Adipocyte (in vitro differentiated cells): Measurements from ENCODE around the gene WDR45.

Source experiments
- DNase-seq: peaks from one replicate; pipeline ENCODE4 v3.0.0-alpha.2; 2015; ENCODE audit warnings: low read depth
- H3K27me3 ChIP-seq: replicated peaks from 2 replicates; pipeline ENCODE4 v1.7.0; 2013; ENCODE audit warnings: mild to moderate bottlenecking, low read length, moderate library complexity; ENCODE audit not compliant: control insufficient read depth, insufficient read depth
- H3K36me3 ChIP-seq: 2 replicates; pipeline ENCODE4 v1.7.0; 2013; ENCODE audit warnings: low read length, mild to moderate bottlenecking, moderate library complexity; ENCODE audit not compliant: control insufficient read depth, insufficient read depth, severe bottlenecking
- H3K4me1 ChIP-seq: 2 replicates; pipeline ENCODE4 v1.7.0; 2013; ENCODE audit warnings: mild to moderate bottlenecking, low read length, moderate library complexity; ENCODE audit not compliant: control insufficient read depth, insufficient read depth
- H3K4me3 ChIP-seq: 2 replicates; pipeline ENCODE4 v1.7.0; 2013; ENCODE audit warnings: mild to moderate bottlenecking, low read length, moderate library complexity
- H3K9ac ChIP-seq: 2 replicates; pipeline ENCODE4 v1.7.0; 2013; ENCODE audit warnings: mild to moderate bottlenecking, low read length, moderate library complexity
- H3K9me3 ChIP-seq: 2 replicates; pipeline ENCODE4 v1.7.0; 2013; ENCODE audit warnings: mild to moderate bottlenecking, low read length, moderate library complexity; ENCODE audit not compliant: control insufficient read depth

Gene WDR45

DNA sequence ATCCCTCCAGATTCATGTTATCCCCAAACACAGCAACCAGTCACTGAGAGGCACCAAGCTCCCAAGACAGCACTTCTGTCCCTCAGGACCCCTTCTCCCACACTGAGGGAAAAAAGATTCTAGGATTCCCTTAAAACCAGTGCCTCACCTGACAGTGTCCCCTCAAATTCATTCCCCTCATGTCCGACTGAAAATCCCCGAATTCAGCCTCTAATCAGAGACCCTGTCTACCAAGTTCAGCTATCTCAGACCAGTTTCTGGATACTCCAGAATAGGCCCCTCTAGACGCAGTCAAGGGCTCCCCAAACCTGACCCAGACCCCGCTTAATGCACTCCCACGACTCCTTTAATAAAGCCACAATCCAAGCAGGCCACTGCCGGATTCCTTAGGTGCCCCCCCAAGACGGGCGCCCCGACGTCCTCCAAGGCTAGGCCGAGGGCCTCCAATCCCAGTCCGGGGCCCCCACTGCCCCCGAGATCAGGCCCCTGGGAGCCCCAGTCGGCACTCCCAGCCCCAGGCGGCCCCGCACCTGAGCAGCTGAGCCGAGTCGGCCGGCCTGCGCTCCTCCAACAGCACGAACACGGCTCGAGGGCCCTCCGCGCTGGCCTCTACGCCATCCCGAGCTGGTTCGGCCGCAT, 37.0 kb downstream of the WDR45 start:
- peak overlapping the region; percentile 96 for H3K9ac ChIP-seq
- H3K9me3 ChIP-seq: no peaks in the 10 kb centered on the region
- DNase-seq: peak; percentile 52
- peaks cover 17% of the 10 kb centered on the region for H3K4me1 ChIP-seq
- H3K36me3 ChIP-seq: peaks cover 19% of the 10 kb centered on the region
- H3K27me3 ChIP-seq: no peaks in the 10 kb centered on the region
- peak overlapping the region; percentile 93 for H3K4me3 ChIP-seq

DNA sequence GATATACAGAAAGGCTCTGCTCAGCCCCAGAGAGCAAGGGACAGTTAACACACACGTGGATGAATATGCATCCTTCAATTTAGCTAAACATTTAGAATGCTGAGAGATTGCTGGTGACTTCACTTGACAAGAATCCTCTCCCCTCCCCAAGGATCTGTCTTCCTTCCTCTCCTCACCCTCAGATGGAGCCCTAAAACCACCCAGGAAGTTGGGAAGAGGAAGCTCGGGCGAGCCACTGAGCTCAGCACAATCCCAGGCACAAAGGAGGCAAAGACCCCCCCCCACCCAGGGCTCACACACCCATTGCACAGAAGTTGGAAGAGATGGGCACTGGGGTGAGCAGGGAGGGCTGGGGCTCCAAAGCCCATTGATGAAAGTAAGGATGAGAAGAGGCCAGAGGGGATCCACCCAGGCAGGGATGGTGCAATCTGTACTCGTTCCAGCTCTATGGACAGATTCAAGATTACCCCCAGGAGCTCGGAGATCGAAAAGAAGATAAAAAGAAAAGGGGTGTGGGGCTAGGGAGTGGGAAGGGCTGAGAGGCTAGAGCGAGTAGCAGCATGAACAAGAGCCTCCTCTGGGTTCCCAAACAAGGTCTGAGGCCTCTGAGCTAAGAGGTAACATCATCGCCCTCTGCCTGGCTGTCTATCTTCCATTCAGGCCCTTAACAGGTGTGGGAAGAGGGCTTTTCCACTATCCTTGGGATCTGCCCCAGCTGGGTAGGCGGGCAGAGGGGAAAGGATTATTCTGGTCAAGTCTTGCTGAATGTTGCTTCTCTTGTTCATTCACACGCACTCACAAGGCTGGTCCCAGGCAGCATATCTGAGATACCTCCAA, 37.7 kb downstream of the WDR45 start:
- H3K4me3 ChIP-seq: peak overlapping the region; percentile 93
- peak; percentile 69 for DNase-seq

DNA sequence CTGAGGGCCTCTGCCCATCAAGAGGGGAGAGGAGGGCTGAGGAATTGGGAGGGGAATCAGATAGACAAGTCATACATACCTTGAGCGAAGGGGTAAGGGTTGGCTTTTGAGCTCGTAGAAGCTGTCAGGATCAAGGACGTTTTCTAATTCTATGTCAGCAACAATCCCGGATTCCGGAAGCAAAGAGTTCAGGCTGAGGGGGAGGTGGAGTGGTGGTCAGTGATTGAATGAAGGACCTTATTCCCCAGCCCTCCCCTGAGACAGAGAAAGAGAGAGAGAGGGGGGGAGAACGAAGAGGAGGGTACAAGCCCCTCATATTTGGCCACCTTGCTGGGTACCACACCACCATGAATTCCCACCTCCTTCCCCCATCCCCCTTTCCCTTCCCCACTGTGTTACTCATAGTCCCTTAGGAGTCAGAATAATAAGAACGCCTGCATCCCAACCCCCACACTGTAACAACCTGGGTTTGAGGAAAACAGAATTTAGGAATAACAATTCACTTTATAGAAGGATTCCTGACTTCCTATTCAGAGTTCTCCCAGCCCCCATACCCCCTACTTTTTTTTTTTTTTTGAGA, 39.2 kb downstream of the WDR45 start:
- Histone ChIP-seq H3K9ac (peak overlapping the region; percentile 96), H3K9me3 (no peaks in the 10 kb centered on the region), H3K4me1 (peaks cover 18% of the 10 kb centered on the region), H3K27me3 (no peaks in the 10 kb centered on the region), H3K36me3 (peaks cover 36% of the 10 kb centered on the region), H3K4me3 (peak overlapping the region; percentile 93)
- peak; percentile 36 for DNase-seq

More for the DNA sequence above, 37.7 kb downstream of the WDR45 start:
- no peaks in the 10 kb centered on the region for H3K27me3 ChIP-seq
- peaks cover 26% of the 10 kb centered on the region for H3K36me3 ChIP-seq
- H3K4me1 ChIP-seq: peaks cover 18% of the 10 kb centered on the region
- no peaks in the 10 kb centered on the region for H3K9me3 ChIP-seq
- H3K9ac ChIP-seq: peak overlapping the region; percentile 96

DNA sequence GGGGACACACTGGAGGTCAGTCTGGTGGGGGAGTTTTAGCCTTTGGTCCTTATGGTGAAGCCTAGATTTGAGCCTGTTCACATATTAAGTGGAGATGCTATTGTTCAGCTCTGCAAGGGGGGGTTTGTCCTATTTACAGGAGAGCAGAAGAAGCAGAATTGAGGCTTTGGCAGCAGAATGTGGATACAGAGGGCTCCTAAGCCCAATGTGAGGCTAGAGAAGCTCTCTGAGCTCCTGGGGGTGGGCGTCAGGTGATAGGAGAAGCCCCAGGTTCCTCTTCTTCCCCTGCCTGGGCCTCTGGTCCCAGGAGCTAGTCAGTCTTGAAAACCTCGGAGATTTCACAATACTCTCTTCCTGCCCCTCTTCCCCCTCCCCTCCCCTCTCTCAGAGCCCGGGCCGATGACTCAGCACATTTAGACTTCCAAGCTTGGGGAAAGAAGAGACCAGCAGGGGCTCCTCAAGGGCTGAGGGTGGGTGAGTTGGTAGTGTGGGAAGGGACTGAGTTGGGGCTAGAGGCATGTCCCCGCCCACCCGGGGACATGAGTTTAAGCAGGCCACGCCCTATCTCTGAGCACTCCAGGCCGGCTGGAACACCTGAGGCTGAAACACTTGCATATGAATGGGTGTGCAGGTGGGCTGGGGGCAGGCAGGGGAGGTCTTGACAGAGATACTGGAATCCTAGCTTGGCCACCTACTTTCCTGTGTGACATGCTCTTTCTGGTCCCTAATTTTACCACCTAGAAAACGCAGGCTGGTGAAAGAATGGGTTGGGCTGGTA, 39.9 kb downstream of the WDR45 start:
- Histone ChIP-seq H3K9me3 (no peaks in the 10 kb centered on the region), H3K4me3 (peak overlapping the region; percentile 93), H3K27me3 (no peaks in the 10 kb centered on the region), H3K36me3 (peaks cover 36% of the 10 kb centered on the region), H3K9ac (peak overlapping the region; percentile 96), H3K4me1 (peaks cover 18% of the 10 kb centered on the region)
- peak; percentile 96 for DNase-seq

DNA sequence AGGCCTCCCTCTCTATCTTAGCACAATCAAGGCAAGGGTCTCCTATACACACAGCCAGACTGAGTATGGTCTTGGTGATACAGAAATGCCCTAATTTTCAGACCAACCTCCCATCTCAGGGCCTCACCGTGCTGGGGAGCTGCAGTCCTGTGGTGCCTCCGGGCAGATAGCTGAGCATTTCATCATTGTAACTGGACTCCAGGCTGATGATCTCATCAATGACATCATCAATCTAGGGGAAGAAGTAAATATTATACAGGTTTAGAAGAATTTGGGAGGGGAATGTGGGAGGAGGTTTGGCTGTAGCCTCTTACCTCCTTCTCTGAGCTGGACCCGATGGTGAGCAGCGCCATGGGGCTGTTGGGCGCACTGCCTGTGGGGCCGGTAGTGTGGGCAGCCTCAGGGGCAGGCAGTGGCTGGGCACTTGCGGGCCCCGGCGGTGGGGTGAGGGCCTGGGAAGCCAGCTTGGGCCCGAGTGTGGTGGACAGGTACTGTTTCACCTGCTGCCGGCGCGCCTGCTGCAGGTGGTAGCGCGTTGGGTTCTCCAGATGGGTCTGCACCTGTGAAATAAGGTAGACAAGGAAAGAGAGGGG, 41.7 kb downstream of the WDR45 start:
- Histone ChIP-seq H3K4me1 (peaks cover 25% of the 10 kb centered on the region), H3K9me3 (no peaks in the 10 kb centered on the region), H3K4me3 (no peak overlapping the region), H3K9ac (peak overlapping the region; percentile 37), H3K36me3 (peaks cover 49% of the 10 kb centered on the region), H3K27me3 (no peaks in the 10 kb centered on the region)
- peak; percentile 70 for DNase-seq

DNA sequence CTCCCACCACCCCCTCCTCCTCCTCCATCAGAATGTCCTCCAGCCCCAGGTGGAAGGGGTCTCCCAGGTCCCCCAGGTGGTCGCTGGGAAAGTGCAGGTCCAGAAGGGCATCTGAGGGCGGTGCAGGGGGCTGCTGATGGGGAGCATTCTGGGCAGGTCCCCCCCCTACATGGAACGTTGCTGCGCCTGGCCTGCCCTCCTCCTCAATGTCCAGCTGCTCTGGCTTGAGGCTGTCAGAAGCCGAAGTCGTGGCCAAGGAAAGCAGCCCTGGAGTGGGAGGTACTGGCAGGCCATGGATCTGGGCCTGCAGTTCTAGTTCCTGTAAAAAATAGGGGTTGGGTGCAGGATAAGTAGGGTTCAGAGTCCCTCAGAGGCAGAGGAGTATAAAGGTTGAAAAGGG, 49.4 kb downstream of the WDR45 start:
- H3K4me1 ChIP-seq: peaks cover 7% of the 10 kb centered on the region
- H3K9me3 ChIP-seq: no peaks in the 10 kb centered on the region
- no peak overlapping the region for H3K9ac ChIP-seq
- DNase-seq: no peak
- no peak overlapping the region for H3K4me3 ChIP-seq
- peaks cover 57% of the 10 kb centered on the region for H3K36me3 ChIP-seq
- H3K27me3 ChIP-seq: peaks cover 3% of the 10 kb centered on the region

DNA sequence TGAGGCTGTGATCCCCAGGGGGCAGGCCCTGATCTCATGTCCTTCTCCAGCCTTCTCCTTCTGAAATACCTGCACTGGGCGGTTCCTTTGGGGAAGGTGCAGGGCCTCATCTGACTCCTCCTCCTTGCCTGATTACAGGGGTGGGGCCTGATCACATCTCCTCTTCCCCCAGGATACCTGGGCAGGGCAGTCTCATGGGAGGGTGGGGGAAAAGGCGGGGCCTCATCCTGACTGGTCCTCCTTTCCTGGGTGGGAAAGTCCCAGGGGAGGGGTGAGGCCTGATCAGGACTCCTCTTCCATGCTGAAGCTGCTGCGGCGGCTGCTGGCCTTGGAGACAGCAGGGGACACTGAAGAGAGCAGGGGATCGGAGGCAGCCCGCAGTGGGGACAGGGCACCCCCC, 49.8 kb downstream of the WDR45 start:
- H3K9ac ChIP-seq: no peak overlapping the region
- peaks cover 57% of the 10 kb centered on the region for H3K36me3 ChIP-seq
- H3K4me1 ChIP-seq: peaks cover 7% of the 10 kb centered on the region
- peaks cover 3% of the 10 kb centered on the region for H3K27me3 ChIP-seq
- H3K4me3 ChIP-seq: no peak overlapping the region
- H3K9me3 ChIP-seq: no peaks in the 10 kb centered on the region
- no peak for DNase-seq
